Thyroid gland (tissue), 4 donors: ENCODE results near the gene CDPF1. TPM values are rescaled to one million over a fixed set of nuclear protein-coding genes. Genes with fewer than 3 reads are reported as not detected.

Experiments
- DNase-seq, 2 donors: peaks; one replicate each; pipeline ENCODE4 v3.0.0-alpha.2; 2019
- H3K27ac ChIP-seq, 3 donors: fragments of 200-600 bp; sonication (generic); 1 replicate in 2 of 3; 2 replicates in 1 of 3; pipeline ENCODE4 v1.5.1; 2016 to 2019; ENCODE audit warnings: mild to moderate bottlenecking in 1 of 3, moderate library complexity in 1 of 3
- H3K27me3 ChIP-seq: fragments of 200-600 bp; sonication (generic); one replicate; pipeline ENCODE4 v1.5.1; 2019
- H3K36me3 ChIP-seq, 2 donors: fragments of 200-600 bp; sonication (generic); one replicate each; pipeline ENCODE4 v1.5.1; 2016 to 2019
- H3K4me1 ChIP-seq, 2 donors: fragments of 200-600 bp; sonication (generic); one replicate each; pipeline ENCODE4 v1.5.1; 2017 to 2019
- H3K4me3 ChIP-seq, 3 donors: fragments of 200-600 bp; sonication (generic); replicated peaks in 1 of 3; 1 replicate in 2 of 3; 2 replicates in 1 of 3; pipeline ENCODE4 v1.5.1; 2016; ENCODE audit warnings: mild to moderate bottlenecking in 1 of 3
- H3K9me3 ChIP-seq: fragments of 200-600 bp; sonication (generic); one replicate; pipeline ENCODE4 v1.5.1; 2017
- CTCF ChIP-seq, 6 experiments: fragments of 200-600 bp in 3 of 6; fragments of 450-650 bp in 3 of 6; sonication (generic) in 3 of 6; IDR thresholded peaks; one replicate each; pipeline ENCODE4 v1.5.1; 2016 to 2019; ENCODE audit warnings: antibody characterized with exemption in 6 of 6, mild to moderate bottlenecking in 2 of 6, inconsistent platforms in 1 of 6, moderate library complexity in 1 of 6
- POLR2A ChIP-seq, 2 donors: fragments of 450-650 bp; IDR thresholded peaks; one replicate each; pipeline ENCODE4 v1.6.1; 2017; ENCODE audit warnings: antibody characterized with exemption in 2 of 2, mild to moderate bottlenecking in 2 of 2, moderate library complexity in 1 of 2
- WGBS, 2 donors: methylation state at CpG; one replicate each; pipeline ENCODE4 v1.1.5; 2017; 5-methylcytosine and 5-hydroxymethylcytosine counted together
- intact Hi-C: fragments of 100-400 bp; cut with DNase I; formaldehyde crosslinking; loops from one replicate; pipeline ENCODE4 v1.15.1; 2023
- total RNA-seq, 4 donors: library from RNA; depleted of rRNA; stranded (reverse); fragments of >200 nt; gene quantifications; one replicate each; pipeline ENCODE4 v1.2.3, GENCODE V29; 2016

Gene CDPF1
- total RNA-seq, 4 donors from 2014 or later = 12.8 to 34.4 (median 16.4) TPM

- no peak overlapping the region for H3K4me3 ChIP-seq
- no peaks in the 10 kb centered on the region for H3K9me3 ChIP-seq
- 66 to 72% methylated on average over 9 of the region's 9 CpGs for WGBS, 2 donors
- intact Hi-C loops = no loop called here
- no peaks in the 10 kb centered on the region for H3K36me3 ChIP-seq
- H3K27ac ChIP-seq = no peak overlapping the region
- no peak for TF ChIP-seq CTCF (IDR thresholded peaks at IDR 0.05)
- TF ChIP-seq POLR2A (IDR thresholded peaks at IDR 0.05) = no peak
- H3K4me1 ChIP-seq = peaks cover 0 to 4% of the 10 kb centered on the region in 2 donors
- H3K27me3 ChIP-seq = no peaks in the 10 kb centered on the region
- no peak for DNase-seq
Measured at GRCh38 chr22:46233231-46233630, 16.9 kb downstream of the CDPF1 start.

GRCh38 chr22:46230262-46230901 lies 19.7 kb downstream of the CDPF1 start:
- WGBS, 2 donors = 94% methylated on average over 13 of the region's 13 CpGs
- Histone ChIP-seq H3K4me3 (no peak overlapping the region), H3K36me3 (no peaks in the 10 kb centered on the region), H3K4me1 (peaks cover 0 to 4% of the 10 kb centered on the region in 2 donors), H3K27ac (no peak overlapping the region), H3K9me3 (no peaks in the 10 kb centered on the region), H3K27me3 (no peaks in the 10 kb centered on the region)
- DNase-seq = no peak
- TF ChIP-seq POLR2A (IDR thresholded peaks at IDR 0.05) (no peak), CTCF (IDR thresholded peaks at IDR 0.05) (no peak)
- intact Hi-C loops = no loop called here

GRCh38 chr22:46229701-46230100 lies 20.4 kb downstream of the CDPF1 start:
- Histone ChIP-seq H3K9me3 (no peaks in the 10 kb centered on the region), H3K27ac (no peak overlapping the region), H3K4me1 (peaks cover 0 to 4% of the 10 kb centered on the region in 2 donors), H3K27me3 (no peaks in the 10 kb centered on the region), H3K36me3 (no peaks in the 10 kb centered on the region), H3K4me3 (no peak overlapping the region)
- intact Hi-C loops = no loop called here
- DNase-seq = no peak
- 94% methylated on average over 7 to 8 of the region's 8 CpGs for WGBS, 2 donors
- TF ChIP-seq POLR2A (IDR thresholded peaks at IDR 0.05) = no peak
- TF ChIP-seq CTCF (IDR thresholded peaks at IDR 0.05) = no peak

GRCh38 chr22:46226577-46226976 lies 23.5 kb downstream of the CDPF1 start:
- H3K4me3 ChIP-seq = no peak overlapping the region
- no peaks in the 10 kb centered on the region for H3K4me1 ChIP-seq
- no peaks in the 10 kb centered on the region for H3K27me3 ChIP-seq
- 95 to 96% methylated on average over 7 of the region's 7 CpGs for WGBS, 2 donors
- H3K27ac ChIP-seq = no peak overlapping the region
- TF ChIP-seq POLR2A (IDR thresholded peaks at IDR 0.05) = no peak
- no peak for TF ChIP-seq CTCF (IDR thresholded peaks at IDR 0.05)
- intact Hi-C loops = no loop called here
- peaks cover 0 to 4% of the 10 kb centered on the region in 2 donors for H3K36me3 ChIP-seq
- H3K9me3 ChIP-seq = no peaks in the 10 kb centered on the region
- no peak for DNase-seq

GRCh38 chr22:46225631-46226030 lies 24.5 kb downstream of the CDPF1 start:
- no peak for TF ChIP-seq POLR2A (IDR thresholded peaks at IDR 0.05)
- TF ChIP-seq CTCF (IDR thresholded peaks at IDR 0.05) = no peak
- intact Hi-C loops = no loop called here
- no peak overlapping the region for H3K4me3 ChIP-seq
- 93 to 96% methylated on average over 7 of the region's 7 CpGs for WGBS, 2 donors
- peaks cover 0 to 13% of the 10 kb centered on the region in 2 donors for H3K36me3 ChIP-seq
- no peak for DNase-seq
- no peaks in the 10 kb centered on the region for H3K4me1 ChIP-seq
- H3K27ac ChIP-seq = no peak overlapping the region
- no peaks in the 10 kb centered on the region for H3K9me3 ChIP-seq
- H3K27me3 ChIP-seq = no peaks in the 10 kb centered on the region
